Uterus (tissue), 4 donors: ENCODE data around the gene CLIC6. TPM values are rescaled to one million over a fixed set of nuclear protein-coding genes. Genes with fewer than 3 reads are reported as not detected.

ENCODE experiments used
- DNase-seq, 2 donors: peaks; one replicate each; pipeline ENCODE4 v3.0.0-alpha.2; 2019 to 2020
- H3K27ac ChIP-seq, 2 donors: fragments of 200-600 bp; sonication (generic); 1 replicate in 1 of 2; 2 replicates in 1 of 2; pipeline ENCODE4 v1.5.1; 2016 to 2018
- H3K27me3 ChIP-seq, 2 donors: fragments of 200-600 bp; sonication (generic); one replicate each; pipeline ENCODE4 v1.5.1; 2018 to 2019; ENCODE audit warnings: control low read depth in 1 of 2
- H3K36me3 ChIP-seq, 2 donors: fragments of 200-600 bp; sonication (generic); one replicate each; pipeline ENCODE4 v1.5.1; 2019; ENCODE audit warnings: control low read depth in 1 of 2
- H3K4me1 ChIP-seq, 2 donors: fragments of 200-600 bp; sonication (generic); one replicate each; pipeline ENCODE4 v1.5.1; 2018 to 2019; ENCODE audit warnings: control low read depth in 1 of 2
- H3K4me3 ChIP-seq, 2 donors: fragments of 200-600 bp; sonication (generic); 1 replicate in 1 of 2; 2 replicates in 1 of 2; pipeline ENCODE4 v1.5.1; 2018 to 2019; ENCODE audit warnings: mild to moderate bottlenecking in 1 of 2
- H3K9me3 ChIP-seq, 2 donors: fragments of 200-600 bp; sonication (generic); one replicate each; pipeline ENCODE4 v1.5.1; 2019; ENCODE audit warnings: control low read depth in 1 of 2
- CTCF ChIP-seq, 4 experiments: fragments of 200-600 bp in 2 of 4; fragments of 450-650 bp in 2 of 4; sonication (generic) in 2 of 4; IDR thresholded peaks; one replicate each; pipeline ENCODE4 v1.5.1; 2016 to 2019; ENCODE audit warnings: antibody characterized with exemption in 4 of 4, mild to moderate bottlenecking in 2 of 4, moderate library complexity in 1 of 4
- POLR2A ChIP-seq, 2 donors: fragments of 450-650 bp; IDR thresholded peaks; one replicate each; pipeline ENCODE4 v1.6.1; 2016; ENCODE audit warnings: antibody characterized with exemption in 2 of 2, mild to moderate bottlenecking in 1 of 2, moderate library complexity in 1 of 2
- intact Hi-C: fragments of 100-400 bp; cut with DNase I; formaldehyde crosslinking; loops from one replicate; pipeline ENCODE4 v1.15.1; 2023; ENCODE audit warnings: low total_unique reads
- total RNA-seq, 4 donors: library from RNA; depleted of rRNA in 3 of 4; stranded (reverse); fragments of >200 nt in 3 of 4; gene quantifications; one replicate each; pipeline versions ENCODE4 v1.1.0 to v1.2.4, GENCODE V29; 2014 to 2023
- donor health status: DM: yes; HTN: yes; CAD: no.

The CLIC6 gene
- total RNA-seq, 4 donors from 2014 or later = under 0.01 to 0.69 (median 0.38) TPM

- Histone ChIP-seq H3K27me3 (no peaks in the 10 kb centered on the region), H3K27ac (no peak overlapping the region), H3K4me3 (no peak overlapping the region), H3K9me3 (no peaks in the 10 kb centered on the region), H3K36me3 (no peaks in the 10 kb centered on the region), H3K4me1 (no peaks in the 10 kb centered on the region)
- TF ChIP-seq CTCF (IDR thresholded peaks at IDR 0.05) = no peak
- no peak for TF ChIP-seq POLR2A (IDR thresholded peaks at IDR 0.05)
- intact Hi-C loops = no loop called here
- no peak for DNase-seq
Observed at GRCh38 chr21:34733852-34734251, 65.1 kb downstream of the CLIC6 start.

- Histone ChIP-seq H3K36me3 (no peaks in the 10 kb centered on the region), H3K4me3 (no peak overlapping the region), H3K27me3 (no peaks in the 10 kb centered on the region), H3K27ac (no peak overlapping the region), H3K9me3 (no peaks in the 10 kb centered on the region), H3K4me1 (no peaks in the 10 kb centered on the region)
- no peak for DNase-seq
- no peak for TF ChIP-seq CTCF (IDR thresholded peaks at IDR 0.05)
- TF ChIP-seq POLR2A (IDR thresholded peaks at IDR 0.05) = no peak
- intact Hi-C loops = no loop called here
Observed at GRCh38 chr21:34734696-34735095, 65.9 kb downstream of the CLIC6 start.

GRCh38 chr21:34736116-34736874, 67.5 kb downstream of the CLIC6 start:
- H3K4me1 ChIP-seq = no peaks in the 10 kb centered on the region
- no peak for DNase-seq
- H3K9me3 ChIP-seq = no peaks in the 10 kb centered on the region
- TF ChIP-seq POLR2A (IDR thresholded peaks at IDR 0.05) (no peak), CTCF (IDR thresholded peaks at IDR 0.05) (no peak)
- no peaks in the 10 kb centered on the region for H3K36me3 ChIP-seq
- no peaks in the 10 kb centered on the region for H3K27me3 ChIP-seq
- H3K27ac ChIP-seq = no peak overlapping the region
- intact Hi-C loops = no loop called here
- no peak overlapping the region for H3K4me3 ChIP-seq

- no peak overlapping the region for H3K4me3 ChIP-seq
- H3K4me1 ChIP-seq = no peaks in the 10 kb centered on the region
- TF ChIP-seq POLR2A (IDR thresholded peaks at IDR 0.05) = no peak
- TF ChIP-seq CTCF (IDR thresholded peaks at IDR 0.05) = no peak
- H3K27ac ChIP-seq = no peak overlapping the region
- no peaks in the 10 kb centered on the region for H3K36me3 ChIP-seq
- no peaks in the 10 kb centered on the region for H3K27me3 ChIP-seq
- H3K9me3 ChIP-seq = no peaks in the 10 kb centered on the region
- intact Hi-C loops = no loop called here
- DNase-seq = no peak
Observed at GRCh38 chr21:34737115-34737514, 68.3 kb downstream of the CLIC6 start.

GRCh38 chr21:34740198-34740597, 71.4 kb downstream of the CLIC6 start:
- intact Hi-C loops = no loop called here
- no peak for TF ChIP-seq POLR2A (IDR thresholded peaks at IDR 0.05)
- no peak for TF ChIP-seq CTCF (IDR thresholded peaks at IDR 0.05)
- no peak for DNase-seq

More at GRCh38 chr21:34740198-34740597, 71.4 kb downstream of the CLIC6 start:
- H3K27ac ChIP-seq = no peak overlapping the region
- H3K36me3 ChIP-seq = no peaks in the 10 kb centered on the region
- H3K27me3 ChIP-seq = no peaks in the 10 kb centered on the region
- H3K4me3 ChIP-seq = no peak overlapping the region
- no peaks in the 10 kb centered on the region for H3K4me1 ChIP-seq
- no peaks in the 10 kb centered on the region for H3K9me3 ChIP-seq
